SJSA1 (cell line): ENCODE measurements around the gene TTC28. TPM values are rescaled to one million over a fixed set of nuclear protein-coding genes. Genes with fewer than 3 reads are reported as not detected.

ENCODE experiments used
- DNase-seq, 2 experiments: peaks; one replicate each; pipeline ENCODE4 v3.0.0-alpha.2; 2015 to 2020; ENCODE audit warnings: low spot score in 2 of 2, low read depth in 1 of 2
- H3K27ac ChIP-seq: fragments of 250-450 bp; sonication (Bioruptor Pico); 2 replicates; pipeline ENCODE4 v1.5.1; 2020; ENCODE audit warnings: mild to moderate bottlenecking, moderate library complexity
- H3K27me3 ChIP-seq: fragments of 250-450 bp; sonication (Bioruptor Pico); replicated peaks from 2 replicates; pipeline ENCODE4 v1.5.1; 2020; ENCODE audit warnings: mild to moderate bottlenecking, moderate library complexity
- H3K36me3 ChIP-seq: fragments of 250-450 bp; sonication (Bioruptor Pico); 2 replicates; pipeline ENCODE4 v1.5.1; 2020; ENCODE audit warnings: mild to moderate bottlenecking
- H3K4me1 ChIP-seq: fragments of 250-450 bp; sonication (Bioruptor Pico); replicated peaks from 2 replicates; pipeline ENCODE4 v1.6.1; 2021; ENCODE audit warnings: mild to moderate bottlenecking
- H3K4me3 ChIP-seq: fragments of 250-450 bp; sonication (Bioruptor Pico); 2 replicates; pipeline ENCODE4 v1.5.1; 2020; ENCODE audit warnings: mild to moderate bottlenecking
- H3K9me3 ChIP-seq: fragments of 250-450 bp; sonication (Bioruptor Pico); replicated peaks from 2 replicates; pipeline ENCODE4 v1.5.1; 2020; ENCODE audit warnings: mild to moderate bottlenecking
- total RNA-seq: library from RNA; depleted of rRNA; stranded (reverse); fragments of >200 nt; shearing (Covaris generic); gene quantifications from 2 replicates; pipeline ENCODE4 v1.2.3, GENCODE V29; 2014

The TTC28 gene
- total RNA-seq, 1 experiment from 2014 or later, result 9.7 TPM

DNA sequence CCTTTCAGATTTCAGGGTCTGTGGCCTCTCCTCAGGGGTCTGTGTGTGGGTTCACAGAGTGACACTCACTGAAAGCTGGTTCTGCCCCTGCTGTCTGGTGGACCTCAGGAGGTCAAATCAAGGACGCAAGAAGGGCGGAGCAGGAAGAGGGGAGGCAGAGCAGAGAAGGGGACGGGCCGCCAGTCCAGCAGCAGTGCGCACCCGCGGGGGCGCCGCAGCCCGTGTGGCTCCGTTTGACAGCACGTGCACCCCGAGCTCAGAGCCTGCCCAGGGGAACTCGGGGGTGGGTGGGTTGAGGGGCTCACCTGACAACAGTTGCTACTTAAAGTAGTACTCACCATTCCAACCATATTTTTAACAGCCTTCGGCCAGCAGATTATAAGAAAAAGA lies 689.2 kb downstream of the TTC28 start:
- no peaks in the 10 kb centered on the region for H3K27me3 ChIP-seq

DNA sequence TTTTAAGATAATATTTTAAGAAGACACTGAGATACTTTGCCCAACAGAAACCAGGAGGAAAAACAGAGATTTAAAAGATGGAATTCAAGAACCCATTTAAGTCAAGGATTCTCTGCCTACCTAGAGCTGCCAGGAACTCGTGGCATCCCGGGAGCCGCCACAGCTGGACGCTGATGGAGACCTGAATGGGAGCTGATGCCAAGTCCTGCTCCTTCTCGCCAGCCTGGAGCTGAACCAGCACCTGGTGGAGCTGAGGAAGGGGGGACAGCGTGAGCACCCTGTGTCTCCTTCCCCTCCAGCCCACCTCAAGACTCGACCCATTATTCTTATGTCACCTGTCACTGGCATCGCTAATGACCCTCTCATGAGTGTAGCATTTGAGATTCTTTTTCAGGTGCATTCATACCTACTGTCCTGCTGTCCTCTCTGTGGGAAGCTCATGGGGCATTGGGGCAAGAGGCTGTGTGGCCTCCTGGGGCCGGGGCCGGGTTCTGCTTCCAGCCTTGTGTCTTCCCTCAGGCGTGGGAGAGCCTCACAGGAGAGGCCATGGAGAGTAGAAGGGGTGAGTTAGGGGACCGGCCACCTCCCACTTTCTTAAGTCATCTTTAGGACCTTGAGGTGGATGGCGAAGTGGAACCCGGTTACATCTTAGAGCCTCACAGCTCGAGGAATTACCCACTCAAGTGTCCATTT lies 689.7 kb downstream of the TTC28 start:
- H3K27me3 ChIP-seq, result no peaks in the 10 kb centered on the region

More for the DNA sequence above, 689.2 kb downstream of the TTC28 start:
- no peak overlapping the region for H3K27ac ChIP-seq
- peak in 1 of 2 experiments; percentile 25 for DNase-seq
- H3K4me3 ChIP-seq, result no peak overlapping the region
- H3K36me3 ChIP-seq, result peaks cover 16% of the 10 kb centered on the region
- no peaks in the 10 kb centered on the region for H3K9me3 ChIP-seq
- H3K4me1 ChIP-seq, result peaks cover 34% of the 10 kb centered on the region

GRCh38 chr22:27988704-27989103 lies 690.9 kb downstream of the TTC28 start:
- Histone ChIP-seq H3K27ac (peak overlapping the region; percentile 58), H3K27me3 (no peaks in the 10 kb centered on the region), H3K4me1 (peaks cover 34% of the 10 kb centered on the region), H3K4me3 (no peak overlapping the region), H3K9me3 (no peaks in the 10 kb centered on the region), H3K36me3 (peaks cover 16% of the 10 kb centered on the region)
- DNase-seq, result peak in 1 of 2 experiments; percentile 33

More for the DNA sequence above, 689.7 kb downstream of the TTC28 start:
- Histone ChIP-seq H3K4me3 (no peak overlapping the region), H3K36me3 (peaks cover 16% of the 10 kb centered on the region), H3K4me1 (peaks cover 34% of the 10 kb centered on the region), H3K27ac (no peak overlapping the region), H3K9me3 (no peaks in the 10 kb centered on the region)
- DNase-seq, result peak in 1 of 2 experiments; percentile 29

GRCh38 chr22:27987557-27987956 lies 692.1 kb downstream of the TTC28 start:
- Histone ChIP-seq H3K27ac (peak overlapping the region; percentile 86), H3K36me3 (peaks cover 16% of the 10 kb centered on the region), H3K27me3 (no peaks in the 10 kb centered on the region), H3K4me1 (peaks cover 34% of the 10 kb centered on the region), H3K9me3 (no peaks in the 10 kb centered on the region), H3K4me3 (no peak overlapping the region)
- DNase-seq, result peak; percentile 94 to 96

- no peak overlapping the region for H3K4me3 ChIP-seq
- peak; percentile 15 to 33 for DNase-seq
- peaks cover 34% of the 10 kb centered on the region for H3K4me1 ChIP-seq
- H3K27me3 ChIP-seq, result no peaks in the 10 kb centered on the region
- H3K36me3 ChIP-seq, result peaks cover 16% of the 10 kb centered on the region
- peak overlapping the region; percentile 86 for H3K27ac ChIP-seq
- H3K9me3 ChIP-seq, result no peaks in the 10 kb centered on the region
Measured at GRCh38 chr22:27986937-27987336, 692.7 kb downstream of the TTC28 start.

GRCh38 chr22:27986459-27986858 lies 693.2 kb downstream of the TTC28 start:
- H3K4me3 ChIP-seq, result no peak overlapping the region
- peak; percentile 12 to 36 for DNase-seq
- peaks cover 19% of the 10 kb centered on the region for H3K36me3 ChIP-seq
- peaks cover 34% of the 10 kb centered on the region for H3K4me1 ChIP-seq
- H3K27me3 ChIP-seq, result no peaks in the 10 kb centered on the region
- H3K9me3 ChIP-seq, result no peaks in the 10 kb centered on the region
- H3K27ac ChIP-seq, result peak overlapping the region; percentile 86

DNA sequence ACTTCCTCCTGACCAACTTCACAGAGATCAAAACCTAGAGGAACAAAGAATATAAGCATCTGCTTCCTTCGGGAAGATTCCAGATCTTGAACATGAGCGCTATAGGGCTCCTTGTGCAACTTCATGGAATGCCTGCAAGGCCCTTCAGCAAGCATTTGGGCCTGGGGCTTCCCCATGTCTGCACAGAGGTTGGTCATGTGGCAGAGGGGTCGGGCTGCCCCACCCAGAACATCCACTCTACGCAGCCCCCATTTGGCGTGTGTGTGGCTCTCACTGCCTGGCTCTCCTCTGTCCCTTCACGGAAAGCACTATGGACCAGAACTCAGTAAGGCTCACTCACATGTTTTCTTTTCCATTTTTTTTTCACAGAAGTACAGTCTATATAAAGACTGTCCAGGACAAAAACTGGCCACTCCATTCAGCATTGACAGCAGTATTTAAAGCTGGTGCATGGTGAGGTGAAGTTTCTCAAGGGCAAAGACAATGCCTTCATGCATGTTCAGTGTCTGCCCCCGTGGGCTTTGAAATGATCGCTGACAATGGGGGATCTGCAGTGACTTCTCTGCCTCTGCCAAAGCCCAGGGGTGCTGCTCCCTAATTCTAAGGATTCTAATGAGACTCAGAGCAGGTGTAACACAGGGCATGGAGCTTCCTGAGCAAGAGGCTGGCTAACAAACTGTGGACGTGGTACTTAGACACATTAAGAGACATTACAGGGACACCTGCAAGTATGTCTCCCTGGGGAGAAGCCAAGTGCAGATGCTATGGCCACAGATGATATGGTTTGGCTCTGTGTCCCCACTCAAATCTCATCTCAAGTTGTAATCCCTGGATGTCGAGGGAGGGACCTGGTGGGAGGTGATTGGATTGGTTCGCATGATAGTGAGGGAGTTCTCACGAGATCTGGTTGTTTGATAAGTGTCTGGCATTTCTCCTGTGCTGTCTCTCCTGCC lies 694.0 kb downstream of the TTC28 start:
- peak in 1 of 2 experiments; percentile 31 for DNase-seq
- Histone ChIP-seq H3K27ac (peak overlapping the region; percentile 86; the same call in 1 of the 2 replicates), H3K27me3 (no peaks in the 10 kb centered on the region), H3K4me3 (no peak overlapping the region), H3K4me1 (peaks cover 31% of the 10 kb centered on the region), H3K36me3 (peaks cover 12% of the 10 kb centered on the region), H3K9me3 (no peaks in the 10 kb centered on the region)

GRCh38 chr22:27984723-27985122 lies 694.9 kb downstream of the TTC28 start:
- Histone ChIP-seq H3K36me3 (peaks cover 12% of the 10 kb centered on the region), H3K9me3 (no peaks in the 10 kb centered on the region), H3K27ac (no peak overlapping the region), H3K4me1 (peaks cover 31% of the 10 kb centered on the region), H3K4me3 (no peak overlapping the region), H3K27me3 (no peaks in the 10 kb centered on the region)
- DNase-seq, result peak in 1 of 2 experiments; percentile 25

GRCh38 chr22:27984001-27984695 lies 695.5 kb downstream of the TTC28 start:
- no peak overlapping the region for H3K4me3 ChIP-seq
- H3K4me1 ChIP-seq, result peaks cover 30% of the 10 kb centered on the region
- H3K27me3 ChIP-seq, result no peaks in the 10 kb centered on the region
- DNase-seq, result peak in 1 of 2 experiments; percentile 31
- H3K36me3 ChIP-seq, result peaks cover 12% of the 10 kb centered on the region; the same call in 1 of the 2 replicates
- no peaks in the 10 kb centered on the region for H3K9me3 ChIP-seq
- H3K27ac ChIP-seq, result no peak overlapping the region

DNA sequence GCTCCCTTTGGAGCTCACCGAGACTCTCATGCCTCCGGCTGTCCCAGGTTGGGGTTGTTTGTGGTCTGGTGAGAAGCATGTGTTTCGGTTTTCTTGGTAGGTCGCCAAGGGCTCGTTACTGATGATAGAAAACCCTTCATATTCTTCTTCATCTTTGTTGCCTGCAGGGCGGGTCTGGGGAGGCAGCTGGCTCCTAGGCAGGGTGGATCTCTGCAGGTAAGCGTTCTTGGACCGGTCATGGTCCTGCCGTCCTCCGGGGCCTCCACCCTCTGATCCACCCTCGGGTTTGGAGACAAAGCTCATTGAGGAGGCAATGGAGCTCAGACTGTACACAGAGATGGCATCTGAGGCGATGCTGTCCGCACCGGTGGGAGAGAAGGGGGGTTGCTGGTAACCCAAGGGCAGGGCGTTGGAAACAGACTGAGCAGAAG lies 696.3 kb downstream of the TTC28 start:
- DNase-seq, result peak in 1 of 2 experiments; percentile 31
- Histone ChIP-seq H3K4me3 (no peak overlapping the region), H3K4me1 (peaks cover 24% of the 10 kb centered on the region), H3K36me3 (peaks cover 12% of the 10 kb centered on the region; the same call in 1 of the 2 replicates), H3K27ac (no peak overlapping the region), H3K27me3 (no peaks in the 10 kb centered on the region), H3K9me3 (no peaks in the 10 kb centered on the region)

DNA sequence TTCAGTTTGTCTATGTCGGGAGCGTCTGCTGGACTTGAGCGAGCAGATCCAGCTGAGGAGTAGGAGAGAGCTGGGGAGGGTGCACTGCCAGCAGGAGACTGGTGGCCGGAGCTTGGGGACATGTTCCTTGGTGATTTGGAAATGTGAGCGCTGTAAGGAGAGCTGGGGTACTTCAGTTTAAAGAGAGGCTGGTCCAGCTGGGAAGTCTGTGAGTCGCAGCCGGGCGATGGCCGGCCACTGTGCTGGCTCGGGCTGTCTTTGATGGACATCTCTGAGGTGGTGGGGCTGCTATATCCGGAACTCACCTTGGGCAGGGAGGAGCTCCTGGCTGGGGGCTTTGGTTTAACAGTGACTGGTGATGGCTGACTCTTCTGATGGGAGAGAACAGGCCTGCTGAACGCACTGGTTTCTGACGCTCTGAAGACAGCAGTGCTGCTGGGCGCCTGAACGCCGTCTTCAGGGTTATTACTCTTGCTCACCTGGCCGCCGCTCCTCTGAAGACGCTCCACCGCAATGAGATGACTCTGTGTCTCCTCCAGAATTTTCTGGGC lies 696.9 kb downstream of the TTC28 start:
- H3K36me3 ChIP-seq, result peaks cover 12% of the 10 kb centered on the region; the same call in 1 of the 2 replicates
- no peak overlapping the region for H3K27ac ChIP-seq
- peaks cover 17% of the 10 kb centered on the region for H3K4me1 ChIP-seq
- H3K9me3 ChIP-seq, result no peaks in the 10 kb centered on the region
- DNase-seq, result peak in 1 of 2 experiments; percentile 25
- no peak overlapping the region for H3K4me3 ChIP-seq
- H3K27me3 ChIP-seq, result no peaks in the 10 kb centered on the region

- Histone ChIP-seq H3K27me3 (no peaks in the 10 kb centered on the region), H3K4me1 (peaks cover 13% of the 10 kb centered on the region), H3K27ac (no peak overlapping the region), H3K36me3 (peaks cover 12% of the 10 kb centered on the region; the same call in 1 of the 2 replicates), H3K4me3 (no peak overlapping the region), H3K9me3 (no peaks in the 10 kb centered on the region)
- DNase-seq, result peak in 1 of 2 experiments; percentile 25
Measured at GRCh38 chr22:27982106-27982505, 697.5 kb downstream of the TTC28 start.
